B cell (primary cell): ENCODE data around the gene RAE1.

ENCODE experiments used
- EZH2 ChIP-seq: IDR thresholded peaks from 2 replicates; pipeline ENCODE4 v1.6.1; 2012; ENCODE audit warnings: borderline replicate concordance, low read depth, mild to moderate bottlenecking, moderate library complexity, low read length; ENCODE audit not compliant: insufficient read depth, poor library complexity, severe bottlenecking
- TF ChIP-seq, protein P1 (sequence below): fragments of 200-600 bp; IDR thresholded peaks from one replicate; pipeline ENCODE4 v1.8.0; 2022; ENCODE audit warnings: antibody characterized with exemption, mild to moderate bottlenecking

DNA sequence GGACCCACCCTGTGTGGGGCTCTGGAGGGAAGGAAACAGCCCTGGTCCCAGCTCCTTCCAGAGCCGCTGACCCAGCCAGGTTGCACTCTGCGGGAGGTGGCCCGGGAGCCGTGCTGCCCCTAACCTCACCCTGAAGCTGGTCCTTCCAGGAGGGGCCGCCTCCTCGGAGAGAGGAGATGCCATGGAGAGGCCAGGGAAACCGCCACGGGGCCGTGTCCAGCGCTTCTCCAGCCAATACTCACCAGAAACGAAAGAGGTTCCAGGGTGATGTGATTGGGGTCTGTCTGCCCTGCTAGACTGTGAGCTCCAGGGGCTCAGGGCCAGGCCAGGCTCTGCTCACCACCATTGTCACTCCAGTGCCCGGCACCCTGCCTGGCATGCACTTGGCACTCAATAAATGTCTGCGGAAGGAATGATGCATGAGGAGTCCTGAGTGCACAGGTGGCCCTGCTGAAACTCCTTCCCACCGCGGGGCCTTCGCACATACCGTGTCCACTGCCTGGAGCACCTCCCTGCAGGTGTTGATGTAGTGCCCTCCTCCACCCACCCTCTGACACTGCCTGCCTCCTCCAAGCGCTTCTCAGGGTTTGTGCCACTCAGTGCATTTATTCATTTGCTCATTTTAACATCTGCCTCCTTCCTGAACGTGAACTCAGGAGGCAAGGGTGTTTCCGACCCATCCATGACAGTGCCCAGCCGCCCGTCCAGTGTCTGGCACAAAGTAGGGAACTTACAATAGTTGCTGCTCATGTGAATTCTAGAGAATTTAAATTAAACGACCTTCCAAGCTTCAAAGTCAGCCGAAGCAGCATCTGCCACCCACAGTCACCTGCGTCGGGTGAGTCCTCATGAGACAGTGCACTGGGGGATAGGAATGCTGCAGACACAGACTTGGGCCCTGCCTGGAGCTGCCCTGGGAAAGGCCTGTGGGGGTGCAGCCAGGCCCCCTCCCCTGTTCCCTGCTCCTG lies 70.5 kb downstream of the RAE1 start:
- TF ChIP-seq, protein P1, sequence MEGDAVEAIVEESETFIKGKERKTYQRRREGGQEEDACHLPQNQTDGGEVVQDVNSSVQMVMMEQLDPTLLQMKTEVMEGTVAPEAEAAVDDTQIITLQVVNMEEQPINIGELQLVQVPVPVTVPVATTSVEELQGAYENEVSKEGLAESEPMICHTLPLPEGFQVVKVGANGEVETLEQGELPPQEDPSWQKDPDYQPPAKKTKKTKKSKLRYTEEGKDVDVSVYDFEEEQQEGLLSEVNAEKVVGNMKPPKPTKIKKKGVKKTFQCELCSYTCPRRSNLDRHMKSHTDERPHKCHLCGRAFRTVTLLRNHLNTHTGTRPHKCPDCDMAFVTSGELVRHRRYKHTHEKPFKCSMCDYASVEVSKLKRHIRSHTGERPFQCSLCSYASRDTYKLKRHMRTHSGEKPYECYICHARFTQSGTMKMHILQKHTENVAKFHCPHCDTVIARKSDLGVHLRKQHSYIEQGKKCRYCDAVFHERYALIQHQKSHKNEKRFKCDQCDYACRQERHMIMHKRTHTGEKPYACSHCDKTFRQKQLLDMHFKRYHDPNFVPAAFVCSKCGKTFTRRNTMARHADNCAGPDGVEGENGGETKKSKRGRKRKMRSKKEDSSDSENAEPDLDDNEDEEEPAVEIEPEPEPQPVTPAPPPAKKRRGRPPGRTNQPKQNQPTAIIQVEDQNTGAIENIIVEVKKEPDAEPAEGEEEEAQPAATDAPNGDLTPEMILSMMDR, result no peak
- TF ChIP-seq EZH2, result no peak
